Measurements from ENCODE around the gene COL6A2.

DNA sequence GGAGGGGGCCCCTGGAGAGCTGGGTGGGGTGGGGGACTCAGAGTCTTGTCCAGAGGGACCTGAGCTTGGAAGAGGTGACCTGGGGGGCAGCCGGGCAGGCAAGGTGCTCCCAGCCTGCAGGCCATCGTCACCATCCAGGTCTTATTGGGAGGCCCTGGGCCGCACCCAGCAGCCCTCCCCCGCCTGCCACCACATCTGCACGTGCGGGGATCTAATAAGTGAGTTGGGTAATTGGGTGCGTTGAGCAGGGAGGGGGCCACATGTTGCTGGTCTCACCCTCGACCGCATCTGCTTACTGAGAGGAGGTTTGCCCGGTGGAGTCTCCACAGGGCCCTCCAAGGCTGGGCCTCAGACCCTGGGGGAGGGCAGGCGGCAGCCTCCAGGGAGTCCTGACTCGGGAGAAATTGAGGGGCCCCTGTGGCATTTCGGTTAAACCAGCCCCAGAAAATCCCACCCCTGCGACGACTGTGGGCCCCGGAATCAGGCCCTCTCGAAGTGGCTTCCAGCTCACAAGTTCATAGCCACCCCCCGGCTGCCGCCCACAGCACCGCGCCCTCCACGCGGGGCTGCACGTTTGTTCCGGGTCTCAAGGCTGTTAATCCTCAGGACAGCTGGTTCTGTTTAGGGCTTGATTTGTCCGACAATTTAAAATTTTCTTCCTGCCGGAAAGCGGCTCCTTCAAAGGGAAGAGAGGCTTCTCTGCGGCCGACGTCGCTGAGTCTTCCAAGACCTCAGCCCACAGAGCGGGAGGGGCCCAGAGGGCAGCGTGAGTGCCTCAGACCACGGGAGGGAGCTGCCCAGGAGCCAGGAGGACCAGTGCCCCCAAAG lies 14.7 kb upstream of the COL6A2 start:
- no peak for TF ChIP-seq SRSF1 (optimal IDR thresholded peaks at IDR 0.05; ENCODE audit: low read depth, low read length)
- no peak for TF ChIP-seq ZNF350 (CRISPR knock-in tag; IDR thresholded peaks at IDR 0.05; ENCODE audit: borderline replicate concordance, low read depth)
- no peak for TF ChIP-seq POLR2A (IDR thresholded peaks at IDR 0.05; ENCODE audit: insufficient read depth in 1 of 2, low read depth in 2 of 2, low read length in 2 of 2)
- no peak for TF ChIP-seq SP1 (IDR thresholded peaks at IDR 0.05)
- no peak for TF ChIP-seq SP1 (CRISPR knock-in tag; IDR thresholded peaks at IDR 0.05)
- no peak for TF ChIP-seq FOSL2 (CRISPR knock-in tag; IDR thresholded peaks at IDR 0.05)
- no peak for TF ChIP-seq DPF2 (CRISPR knock-in tag; IDR thresholded peaks at IDR 0.05; ENCODE audit: borderline replicate concordance, low read depth)
- TF ChIP-seq, protein P1, sequence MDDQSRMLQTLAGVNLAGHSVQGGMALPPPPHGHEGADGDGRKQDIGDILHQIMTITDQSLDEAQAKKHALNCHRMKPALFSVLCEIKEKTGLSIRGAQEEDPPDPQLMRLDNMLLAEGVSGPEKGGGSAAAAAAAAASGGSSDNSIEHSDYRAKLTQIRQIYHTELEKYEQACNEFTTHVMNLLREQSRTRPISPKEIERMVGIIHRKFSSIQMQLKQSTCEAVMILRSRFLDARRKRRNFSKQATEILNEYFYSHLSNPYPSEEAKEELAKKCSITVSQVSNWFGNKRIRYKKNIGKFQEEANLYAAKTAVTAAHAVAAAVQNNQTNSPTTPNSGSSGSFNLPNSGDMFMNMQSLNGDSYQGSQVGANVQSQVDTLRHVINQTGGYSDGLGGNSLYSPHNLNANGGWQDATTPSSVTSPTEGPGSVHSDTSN (CRISPR knock-in tag; IDR thresholded peaks at IDR 0.05; ENCODE audit: borderline replicate concordance): no peak
- no peak for TF ChIP-seq ZNF138 (CRISPR knock-in tag; IDR thresholded peaks at IDR 0.05; ENCODE audit: low read depth)
- TF ChIP-seq HCFC1 (IDR thresholded peaks at IDR 0.05; ENCODE audit: low read depth, low read length): no peak
- no peak for TF ChIP-seq CTCF (CRISPR knock-in tag; IDR thresholded peaks at IDR 0.05)
